Hematopoietic multipotent progenitor cell treated with erythropoietin and hydrocortisone succinate and interleukin-3 and kit ligand, for 8 days (in vitro differentiated cells): ENCODE measurements around the gene S100A14.
A peak's percentile ranks its signal among the peaks of the same experiment; 100 is the strongest.

Source experiments
- DNase-seq: peaks from one replicate; pipeline ENCODE4 v3.0.0-alpha.2; 2015

The S100A14 gene

DNA sequence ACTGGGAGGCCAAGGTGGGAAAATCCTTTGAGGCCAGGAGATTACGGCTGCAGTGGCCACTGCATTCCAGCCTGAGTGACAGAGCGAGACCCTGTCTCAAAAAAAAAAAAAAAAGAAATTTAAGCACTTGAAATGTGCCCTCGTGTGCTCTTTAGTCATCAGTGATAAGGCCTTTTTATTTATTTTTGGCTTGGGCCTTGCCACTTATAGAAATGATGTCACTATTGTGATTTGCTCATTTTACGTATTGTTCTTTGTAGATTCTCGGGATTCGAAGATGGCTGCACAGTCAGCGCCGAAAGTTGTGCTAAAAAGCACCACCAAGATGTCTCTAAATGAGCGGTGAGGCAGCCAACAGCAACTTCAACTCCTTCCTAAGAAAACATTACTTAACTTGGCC is 20.2 kb upstream of the S100A14 start:
- no peak for DNase-seq

DNA sequence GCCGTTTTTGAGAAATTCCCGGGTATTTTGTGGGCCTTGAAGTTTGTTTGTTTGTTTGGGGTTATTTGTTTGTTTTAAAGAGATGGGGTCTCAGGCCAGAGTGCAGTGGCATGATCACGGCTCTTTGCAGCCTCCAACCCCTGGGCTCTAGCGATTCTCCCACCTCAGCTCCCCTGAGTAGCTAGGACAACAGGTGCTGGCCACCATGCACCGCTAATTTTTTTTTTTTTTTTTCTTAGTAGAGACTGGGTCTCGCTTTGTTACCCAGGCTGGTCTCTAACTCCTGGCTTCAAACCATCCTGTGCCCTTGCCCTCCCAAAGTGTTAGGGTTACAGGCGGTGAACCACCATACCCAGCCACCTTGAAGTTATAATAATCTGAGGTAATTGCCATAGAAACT is 19.7 kb upstream of the S100A14 start:
- no peak for DNase-seq

DNA sequence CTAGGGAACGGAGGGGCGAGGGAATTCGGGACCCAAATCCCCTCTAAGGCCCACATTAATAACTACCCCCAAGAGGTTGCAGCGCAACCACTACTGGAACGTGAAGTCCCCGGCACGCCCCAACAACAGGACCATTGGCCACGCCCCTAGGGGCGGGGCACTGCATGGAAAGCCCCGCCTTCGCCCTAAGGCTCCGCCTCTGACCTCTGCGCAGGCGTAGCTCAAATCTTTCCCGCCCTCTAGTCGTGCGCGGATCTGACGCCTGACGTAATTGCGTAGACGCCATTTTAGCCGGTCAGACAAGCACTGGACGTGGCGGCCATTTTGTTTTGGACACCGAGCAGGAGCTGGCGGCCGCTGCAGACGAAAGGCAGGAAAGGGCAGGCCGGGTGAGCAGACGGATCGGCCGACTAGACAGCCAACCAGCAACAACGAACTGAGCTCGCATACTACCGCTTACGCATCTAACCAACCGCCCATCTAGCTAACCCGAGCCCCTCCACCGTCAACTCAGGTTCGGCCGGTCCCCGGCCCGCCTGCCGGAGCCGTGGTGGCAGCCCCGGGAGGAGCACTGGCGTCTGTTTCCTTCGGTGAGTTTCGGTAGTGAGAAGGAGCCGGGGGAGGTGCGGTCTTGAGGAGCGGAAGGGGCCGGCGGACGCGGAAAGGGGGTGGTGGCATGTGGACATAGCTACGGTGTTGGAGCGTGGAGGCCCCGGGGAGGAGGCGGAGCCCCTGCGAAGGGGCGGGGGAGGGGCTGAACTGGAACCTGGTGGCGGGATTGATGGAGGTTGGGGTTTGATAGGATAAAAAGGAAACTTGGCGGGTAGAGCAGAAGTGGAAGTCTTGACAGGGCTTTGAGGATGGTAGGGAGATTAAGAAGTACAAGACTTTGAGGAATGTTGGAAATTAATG is 17.9 kb upstream of the S100A14 start, which contains the start of gene CHTOP:
CHTOP (plus strand) TSS at position 313 of the 912 bp plus-strand sequence. CDS start 2,523 bp downstream, outside the sequence.
- peak; percentile 98 for DNase-seq

DNA sequence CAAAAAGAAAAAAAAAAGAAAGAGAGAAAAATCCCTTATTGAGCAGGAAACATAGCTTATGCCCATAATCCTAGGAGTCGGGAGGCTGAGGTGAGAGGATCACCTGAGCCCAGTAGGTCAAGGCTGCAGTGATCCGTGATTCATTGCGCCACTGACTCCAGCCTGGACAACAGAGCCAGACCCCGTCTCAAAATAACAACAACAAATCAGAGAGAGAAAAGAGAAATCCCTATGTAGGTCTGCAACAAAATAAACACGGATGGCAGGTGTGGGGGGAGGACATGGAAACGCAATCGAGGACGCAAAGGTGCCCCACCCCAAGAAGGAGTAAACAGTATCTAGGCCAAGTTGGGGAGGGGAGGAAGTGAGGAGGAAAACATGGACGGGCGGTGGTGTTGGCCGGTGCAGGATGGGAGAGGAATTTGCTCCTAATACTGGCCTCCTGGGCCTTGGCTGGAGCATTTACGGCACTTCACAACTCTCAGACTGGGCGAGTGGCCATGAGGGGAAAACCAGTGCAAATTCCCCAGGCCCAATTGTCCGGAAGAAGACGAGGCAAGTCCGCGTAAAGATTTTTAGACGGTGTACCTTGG is 17.1 kb upstream of the S100A14 start:
- no peak for DNase-seq

DNA sequence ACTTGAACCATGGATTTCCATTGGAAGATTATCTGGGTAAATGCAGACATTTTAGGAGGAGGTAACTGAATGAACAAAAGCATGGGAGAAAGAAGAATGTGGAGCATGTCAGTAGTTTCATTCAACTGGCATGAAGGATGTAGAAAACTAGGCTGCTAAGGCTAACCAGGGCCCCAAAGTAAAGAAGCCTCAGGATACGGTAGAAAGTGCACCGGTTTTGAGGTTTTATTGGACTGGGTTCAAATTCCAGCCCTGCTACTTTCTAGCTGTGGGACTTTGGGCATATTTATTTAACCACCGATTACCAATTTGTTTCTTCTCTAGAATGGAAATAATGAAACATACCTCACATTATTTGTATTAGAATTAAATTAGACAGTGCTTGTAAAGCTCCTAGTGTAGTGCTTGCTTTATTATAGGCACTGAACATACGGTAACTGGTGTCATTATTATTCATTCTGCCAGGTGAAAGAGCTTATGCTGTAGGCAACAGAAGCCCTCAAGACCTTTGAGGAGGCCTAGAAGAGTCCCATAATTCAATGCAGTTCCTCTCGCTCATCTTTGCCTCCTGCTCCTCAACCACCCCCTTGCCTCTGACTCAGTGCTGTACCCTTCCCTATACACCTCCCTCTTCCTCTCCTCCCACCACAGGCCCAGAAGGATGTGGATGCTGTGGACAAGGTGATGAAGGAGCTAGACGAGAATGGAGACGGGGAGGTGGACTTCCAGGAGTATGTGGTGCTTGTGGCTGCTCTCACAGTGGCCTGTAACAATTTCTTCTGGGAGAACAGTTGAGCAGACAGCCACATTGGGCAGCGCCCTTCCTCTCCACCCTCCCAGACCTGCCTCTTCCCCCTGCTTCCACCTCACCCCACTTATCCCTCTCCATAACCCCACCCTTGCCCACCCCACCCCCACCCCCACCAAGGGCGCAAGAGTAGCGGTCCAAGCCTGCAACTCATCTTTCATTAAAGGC is 15.2 kb upstream of the S100A14 start:
- DNase-seq: no peak

DNA sequence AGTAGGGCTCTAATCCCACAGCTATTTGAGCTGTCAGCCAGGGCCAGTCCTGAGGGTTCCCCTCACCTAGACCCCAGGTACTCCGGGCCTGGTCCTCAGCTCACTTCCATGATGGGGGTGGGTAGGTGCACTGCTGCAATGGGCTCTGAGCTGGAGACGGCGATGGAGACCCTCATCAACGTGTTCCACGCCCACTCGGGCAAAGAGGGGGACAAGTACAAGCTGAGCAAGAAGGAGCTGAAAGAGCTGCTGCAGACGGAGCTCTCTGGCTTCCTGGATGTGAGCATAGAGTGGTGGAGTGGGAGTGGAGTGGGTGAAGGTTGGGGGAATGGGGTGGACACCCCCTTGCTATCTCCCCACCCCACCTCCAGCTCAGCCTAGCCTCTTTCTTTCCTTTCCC is 14.3 kb upstream of the S100A14 start:
- no peak for DNase-seq

DNA sequence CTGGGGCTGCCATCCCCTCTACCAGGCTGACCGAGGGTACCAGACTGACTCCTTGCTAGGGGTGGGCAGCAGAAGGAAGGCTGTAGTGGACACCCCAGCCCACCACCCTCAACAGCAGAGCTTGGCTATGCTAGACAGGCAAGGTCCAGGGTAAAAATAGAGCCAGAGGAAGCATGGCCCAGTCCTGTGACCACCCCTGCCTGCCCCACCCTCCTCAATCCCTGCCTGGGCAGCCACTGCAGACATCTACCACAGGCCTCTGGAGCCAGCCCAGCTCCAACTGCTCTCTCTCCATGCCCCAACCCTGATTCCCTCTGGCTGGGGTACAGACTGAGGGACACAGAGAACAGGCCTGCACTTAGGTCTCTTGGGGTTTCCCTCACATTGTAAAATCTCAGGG is 13.8 kb upstream of the S100A14 start:
- no peak for DNase-seq

DNA sequence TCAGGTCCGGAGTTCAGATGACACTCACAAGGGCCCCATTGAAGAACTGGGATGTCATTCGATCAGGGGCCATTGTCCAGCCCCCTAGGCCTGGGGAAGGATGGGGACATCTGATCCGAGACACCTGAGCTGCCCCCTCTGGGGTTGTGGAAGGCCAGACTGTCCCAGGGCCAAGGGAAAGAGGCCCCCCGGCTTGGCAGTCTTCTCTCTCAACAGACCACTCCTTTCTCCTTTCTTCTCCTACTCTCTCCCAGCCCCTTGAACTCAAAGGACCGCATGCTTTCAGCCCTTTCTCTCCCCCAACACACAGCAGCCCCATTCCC is 13.2 kb upstream of the S100A14 start:
- DNase-seq: no peak

DNA sequence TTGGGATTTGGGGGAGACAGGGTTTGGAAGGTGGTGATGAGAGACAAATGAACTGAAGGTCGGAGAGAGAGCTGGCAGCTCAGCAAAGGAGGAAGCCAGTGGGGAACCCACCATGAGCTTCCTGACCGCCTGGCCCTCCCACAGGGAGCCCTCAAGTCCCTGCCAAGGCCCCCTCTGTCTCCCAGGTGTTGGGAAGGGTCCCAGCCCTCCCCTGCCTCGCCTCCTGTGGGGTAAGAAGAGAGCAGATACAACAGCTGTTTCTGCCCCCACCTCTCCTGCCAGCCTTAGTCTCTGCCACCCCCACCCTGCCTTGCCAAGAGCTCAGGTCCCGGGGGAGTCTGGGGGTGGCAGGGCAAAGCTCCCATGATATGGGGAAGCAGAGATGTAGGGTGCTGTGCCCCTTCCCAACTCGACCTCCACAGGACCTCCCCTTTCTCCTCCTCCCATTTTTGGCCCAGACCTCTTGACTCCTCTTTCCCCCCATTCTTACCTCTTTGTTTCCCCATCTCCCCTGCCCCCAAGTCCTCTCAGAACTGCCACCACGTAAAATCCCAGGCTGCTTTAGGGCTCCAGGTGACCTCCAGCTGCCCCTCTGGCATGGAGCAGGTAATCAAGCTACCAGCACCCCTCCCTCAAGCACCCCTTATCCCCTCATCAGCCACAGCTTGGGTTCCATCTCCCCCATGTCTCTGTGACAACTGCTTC is 12.7 kb upstream of the S100A14 start:
- no peak for DNase-seq

DNA sequence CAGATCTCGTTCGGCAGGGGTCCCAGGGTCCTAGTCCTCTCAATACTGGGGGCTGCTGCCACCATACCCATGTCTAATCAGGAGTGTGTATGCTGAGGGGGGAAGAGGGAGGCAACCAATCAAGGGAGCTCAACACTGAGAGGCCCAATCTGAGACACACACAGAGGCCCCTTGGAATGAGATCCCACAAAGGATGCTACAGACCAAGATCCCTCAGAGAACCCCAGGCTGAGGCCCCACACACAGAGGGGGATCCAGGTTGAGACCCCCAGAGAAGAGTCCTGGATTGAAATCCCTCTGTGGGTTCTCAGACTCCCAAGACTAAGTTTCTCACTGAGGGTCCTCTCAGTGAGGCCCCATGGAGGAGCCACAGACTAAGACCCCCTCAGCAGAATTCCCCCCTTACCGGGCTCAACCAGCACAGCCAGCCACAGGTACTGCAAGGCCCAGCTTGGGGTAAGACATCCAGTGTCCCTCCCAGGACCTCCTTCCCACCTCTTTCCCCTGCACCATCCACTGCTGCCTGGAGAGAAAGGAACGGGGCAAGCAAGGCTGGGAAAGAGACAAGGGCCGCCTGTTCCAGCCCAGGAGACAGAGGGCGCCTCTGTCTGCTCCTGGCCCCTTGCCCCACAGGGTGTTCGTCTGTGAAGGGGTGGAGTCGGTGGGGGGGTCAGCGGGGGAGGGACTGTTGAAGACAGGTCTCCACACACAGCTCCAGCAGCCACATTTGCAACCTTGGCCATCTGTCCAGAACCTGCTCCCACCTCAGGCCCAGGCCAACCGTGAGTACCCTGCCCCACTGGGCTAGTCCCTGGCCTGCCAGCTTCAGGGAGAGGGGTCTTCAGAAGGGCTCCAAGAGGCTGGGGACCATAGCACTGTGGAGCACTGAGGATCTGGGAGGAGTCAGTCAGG is 11.8 kb upstream of the S100A14 start, which contains the start of gene S100A1:
S100A1 (plus strand) TSS at position 720 of the 912 bp plus-strand sequence. CDS start 2,088 bp downstream, outside the sequence.
- DNase-seq: no peak

DNA sequence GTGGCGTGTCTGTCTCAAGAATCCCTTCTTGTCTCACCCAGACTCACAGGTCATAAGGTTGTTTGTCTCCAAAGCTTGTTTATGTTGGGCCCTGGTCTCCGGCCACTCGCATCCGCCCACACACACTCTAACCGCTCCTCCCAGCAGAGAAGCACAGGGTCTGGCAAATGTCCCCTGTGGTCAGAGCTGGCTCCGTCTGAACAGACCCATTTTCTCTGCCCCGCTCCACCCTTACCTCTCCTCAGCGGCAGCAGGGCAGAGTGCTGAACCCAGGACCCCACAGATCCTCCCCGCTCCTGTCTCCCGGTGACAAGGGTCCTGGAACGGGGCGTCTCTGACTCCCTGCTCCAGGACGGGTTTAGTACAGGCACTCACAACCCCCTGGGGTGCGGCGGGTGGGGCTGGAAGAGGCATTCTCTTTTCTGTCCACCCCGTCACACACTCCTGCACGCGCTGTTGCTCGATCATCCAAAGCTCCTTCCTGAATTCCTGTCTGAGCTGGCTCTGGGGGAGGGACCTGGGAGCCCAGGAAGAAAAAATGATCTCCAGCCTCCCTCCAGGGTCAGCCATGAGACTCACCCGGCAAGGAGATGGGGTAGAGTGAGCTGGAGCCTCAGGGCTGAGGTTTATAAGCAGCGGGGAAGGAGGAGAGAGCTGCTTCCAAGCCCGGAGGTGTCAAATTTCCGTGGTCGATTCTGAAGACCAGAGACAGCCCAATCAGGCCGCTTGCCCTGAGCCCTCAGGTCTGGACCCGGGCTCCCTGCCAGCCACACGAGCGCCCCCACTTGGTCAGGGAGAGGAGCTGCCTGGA is 11.0 kb upstream of the S100A14 start, which contains the start of gene S100A13:
S100A13 (minus strand) TSS at position 602 of the 811 bp plus-strand sequence. CDS start 1,033 bp downstream, outside the sequence.
- peak; percentile 49 for DNase-seq

DNA sequence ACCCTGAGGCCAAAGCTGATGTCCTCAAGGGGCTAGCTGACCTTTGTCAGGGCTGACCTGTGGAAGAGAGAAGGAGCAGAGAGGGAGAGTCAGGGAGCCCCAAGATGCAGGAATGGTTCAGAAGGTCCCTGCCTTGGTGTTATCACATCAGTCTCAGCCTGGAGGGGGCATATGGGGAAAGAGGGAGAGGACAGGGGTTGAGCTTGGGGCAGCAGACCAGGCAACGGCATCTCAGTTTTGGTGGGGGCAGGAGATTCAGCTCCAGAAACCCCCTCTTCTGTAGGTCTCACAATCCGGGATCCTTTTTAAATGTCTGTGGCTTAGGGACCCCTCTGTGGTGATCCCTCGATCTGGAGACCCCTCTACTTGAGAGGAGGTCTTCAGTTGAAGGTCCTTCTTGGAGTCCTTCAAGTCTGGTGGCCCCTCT is 10.4 kb upstream of the S100A14 start:
- no peak for DNase-seq

DNA sequence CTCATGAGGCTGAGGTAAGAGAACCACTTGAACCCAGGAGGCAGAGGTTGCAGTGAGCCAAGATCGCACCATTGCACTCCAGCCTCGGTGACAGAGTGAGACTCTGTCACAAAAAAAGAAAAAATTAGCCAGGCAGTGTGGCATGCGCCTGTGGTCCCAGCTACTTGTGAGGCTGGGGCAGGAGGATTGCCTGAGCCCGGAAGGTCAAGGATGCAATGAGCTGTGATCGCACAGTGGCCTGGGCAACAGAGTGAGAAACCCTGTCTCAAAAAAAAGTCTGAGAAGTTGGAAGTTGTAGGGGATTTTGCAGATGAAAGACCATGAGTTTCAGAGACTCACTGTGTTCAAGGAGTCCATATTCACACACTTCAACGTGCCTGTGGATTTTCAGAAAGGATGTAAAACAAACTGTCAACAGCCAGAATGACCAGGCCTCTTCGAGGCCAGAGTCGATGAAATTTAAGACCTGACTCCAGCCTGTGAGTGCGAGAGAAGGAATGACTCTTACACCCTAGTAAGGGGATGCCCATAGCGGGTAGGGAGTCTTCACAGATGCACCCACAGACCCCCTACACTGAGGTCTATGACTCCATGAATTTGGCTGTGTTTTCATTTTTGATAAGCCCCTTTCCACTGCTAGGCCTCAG is 9.0 kb upstream of the S100A14 start:
- no peak for DNase-seq

DNA sequence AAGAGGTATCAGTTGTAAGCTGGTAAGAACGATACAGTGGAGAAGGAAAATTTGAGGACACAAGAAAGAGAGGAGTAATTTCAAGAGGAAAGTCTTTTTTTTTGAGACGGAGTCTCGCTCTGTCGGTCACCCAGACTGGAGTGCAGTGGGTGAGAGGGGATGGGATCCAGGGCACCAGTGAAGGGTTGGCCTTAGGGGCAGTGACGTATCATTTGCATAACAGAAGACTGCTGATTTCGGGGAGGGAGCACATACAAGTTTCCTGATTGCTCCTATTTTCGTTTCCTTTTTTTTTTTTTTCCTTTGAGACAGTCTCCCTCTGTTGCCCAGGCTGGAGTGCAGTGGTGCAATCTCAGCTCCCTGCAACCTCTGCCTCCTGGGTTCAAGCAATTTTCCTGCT is 7.0 kb upstream of the S100A14 start:
- no peak for DNase-seq

DNA sequence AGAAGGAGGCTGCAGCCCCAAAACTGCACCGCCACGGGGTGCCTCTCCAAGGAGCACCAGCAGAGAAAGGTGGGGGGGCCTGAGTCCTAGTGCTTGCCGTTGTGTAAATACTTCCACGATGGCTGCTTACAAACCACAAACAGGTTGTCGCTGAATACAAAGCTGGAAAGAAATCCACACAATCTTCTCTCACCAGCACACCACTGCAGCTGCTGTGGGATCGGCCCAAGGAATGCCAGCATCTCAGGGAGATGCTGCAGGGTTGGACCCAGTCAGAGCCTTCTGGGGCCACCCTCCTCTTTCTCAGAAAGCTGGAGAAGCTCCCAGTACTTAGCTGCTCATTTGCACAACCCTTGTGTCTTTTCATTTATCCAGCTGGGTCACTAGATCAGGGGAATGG is 3.0 kb upstream of the S100A14 start:
- no peak for DNase-seq

DNA sequence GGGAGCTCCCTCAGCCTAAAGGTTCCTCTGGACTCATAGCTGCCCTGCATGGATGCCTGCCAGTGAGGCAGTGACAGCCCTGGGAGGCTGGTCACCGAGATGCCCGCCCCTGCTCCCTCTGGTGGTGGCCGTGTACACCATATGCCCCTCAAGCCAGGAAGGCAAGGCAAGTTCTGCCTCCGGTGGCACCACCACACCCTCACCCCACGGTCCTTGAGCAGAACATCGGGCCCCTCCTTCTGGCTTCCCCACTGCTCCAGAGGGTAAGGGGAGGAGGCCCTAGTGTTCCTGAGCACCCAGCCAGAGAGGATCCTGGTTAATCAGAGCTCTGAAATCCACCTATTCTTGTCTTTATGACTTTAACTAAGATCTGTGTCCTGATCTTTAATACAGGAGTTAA is 1.5 kb upstream of the S100A14 start:
- no peak for DNase-seq

DNA sequence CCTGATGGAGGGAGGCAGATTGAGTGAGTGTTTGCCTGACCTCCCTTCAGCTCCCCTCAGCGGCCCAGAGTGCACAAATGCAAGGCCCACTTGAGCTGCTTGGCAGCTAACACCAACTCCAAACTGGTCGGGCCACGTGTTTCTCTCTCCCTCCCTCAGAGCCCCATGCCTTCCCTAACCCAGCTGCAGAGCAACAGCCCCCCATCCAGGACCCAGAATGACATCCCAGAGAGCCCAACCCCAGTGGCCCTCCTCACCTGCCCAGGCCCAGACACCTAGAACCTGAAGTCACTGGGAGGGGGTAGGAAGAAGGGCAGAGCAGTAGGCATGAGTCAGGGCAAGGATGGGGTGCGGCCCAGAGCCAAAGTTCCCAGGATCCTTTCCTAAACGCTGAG is 789 bp upstream of the S100A14 start:
- DNase-seq: no peak

DNA sequence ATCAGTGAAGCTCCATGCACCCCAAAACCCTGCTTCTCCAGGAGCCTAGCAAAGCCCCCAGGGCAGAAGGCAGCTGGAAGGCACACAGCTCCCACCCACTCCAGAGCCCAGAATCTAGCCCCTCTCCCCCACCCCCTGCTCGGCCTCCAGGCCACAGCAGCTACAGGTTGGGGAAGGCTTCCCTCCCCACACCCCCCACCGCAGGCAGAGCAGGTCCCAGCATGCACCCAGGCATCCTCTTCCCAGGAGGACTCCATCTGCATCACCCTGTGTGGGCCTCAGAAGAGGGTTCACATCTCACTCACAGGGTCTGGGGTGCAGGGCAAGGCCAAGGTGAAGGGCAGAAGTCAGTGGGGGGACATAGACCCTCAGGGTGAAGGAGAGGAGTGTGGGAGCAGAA is 719 bp downstream of the S100A14 start:
- DNase-seq: no peak

DNA sequence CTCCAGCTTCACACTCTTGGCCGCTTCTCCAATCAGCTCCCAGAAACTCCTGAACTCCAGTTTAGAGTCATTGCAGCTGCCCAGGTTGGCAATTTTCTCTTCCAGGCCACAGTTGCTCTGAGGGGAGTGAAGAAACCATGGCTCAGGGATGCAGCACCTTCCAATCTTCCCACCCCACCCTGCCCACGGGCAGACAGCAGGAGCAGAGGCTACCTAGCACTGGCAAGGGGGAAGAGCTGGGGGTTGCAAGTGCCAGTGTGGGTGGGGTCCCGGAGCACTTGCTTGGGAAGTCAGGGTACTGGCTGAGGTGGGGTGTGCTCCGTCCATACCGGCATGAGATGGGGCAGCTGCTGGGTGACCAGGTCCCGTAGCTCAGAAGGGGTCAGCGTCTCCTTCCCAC is 1.2 kb downstream of the S100A14 start:
- DNase-seq: no peak
